GM18867 (cell line): ENCODE measurements around the gene PDE10A.

Source experiments
- ATAC-seq: cut with Tn5 transposase; IDR thresholded peaks from one replicate; pipeline ENCODE4 v1.9.1; 2021; ENCODE audit warnings: mild to moderate bottlenecking, moderate library complexity; ENCODE audit not compliant: unreplicated experiment

Gene PDE10A

DNA sequence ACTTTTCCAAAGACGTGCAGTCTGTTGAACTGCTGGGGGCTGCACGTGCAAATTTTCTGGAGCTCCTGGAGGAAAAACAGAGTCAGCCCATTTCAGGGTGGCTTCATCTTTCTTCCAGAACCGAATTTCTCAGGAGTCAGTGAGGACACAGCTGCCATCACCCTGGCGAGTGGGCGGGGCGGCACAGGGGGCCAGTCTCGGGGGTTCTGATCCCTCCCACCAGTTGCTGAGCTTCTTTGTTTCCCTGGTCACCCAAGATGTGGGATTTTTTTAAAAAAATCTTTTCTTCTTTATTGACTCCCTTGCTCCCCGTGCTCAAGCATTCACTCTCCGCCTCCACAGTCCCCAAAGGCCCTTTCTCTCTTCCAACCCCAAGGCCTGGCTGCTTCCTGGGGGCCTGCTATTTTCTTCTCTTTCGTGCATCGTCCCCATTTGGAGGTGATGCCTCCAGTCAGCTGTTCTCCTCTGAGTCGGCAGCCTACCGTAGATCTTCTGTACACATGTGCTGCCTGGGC lies 362.6 kb downstream of the PDE10A start:
- ATAC-seq = no peak

DNA sequence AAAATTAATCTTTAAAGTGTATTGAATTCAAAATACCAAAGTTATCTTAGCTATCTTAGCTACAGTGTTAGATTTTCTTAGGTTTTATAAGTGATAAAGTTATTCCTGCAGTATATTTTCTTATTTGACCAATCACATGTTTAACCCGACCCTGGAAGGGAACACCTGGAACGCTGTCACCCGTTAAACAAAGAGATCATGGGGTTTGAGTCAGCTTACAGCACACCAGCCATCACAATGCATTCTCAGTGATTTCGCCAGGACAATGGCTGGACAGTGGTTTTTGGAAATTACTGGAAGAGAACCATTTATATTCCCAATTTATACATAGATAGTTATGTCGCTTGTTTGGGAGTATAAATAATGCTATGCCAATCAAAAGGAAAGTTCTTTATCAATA lies 364.2 kb downstream of the PDE10A start:
- no peak for ATAC-seq

DNA sequence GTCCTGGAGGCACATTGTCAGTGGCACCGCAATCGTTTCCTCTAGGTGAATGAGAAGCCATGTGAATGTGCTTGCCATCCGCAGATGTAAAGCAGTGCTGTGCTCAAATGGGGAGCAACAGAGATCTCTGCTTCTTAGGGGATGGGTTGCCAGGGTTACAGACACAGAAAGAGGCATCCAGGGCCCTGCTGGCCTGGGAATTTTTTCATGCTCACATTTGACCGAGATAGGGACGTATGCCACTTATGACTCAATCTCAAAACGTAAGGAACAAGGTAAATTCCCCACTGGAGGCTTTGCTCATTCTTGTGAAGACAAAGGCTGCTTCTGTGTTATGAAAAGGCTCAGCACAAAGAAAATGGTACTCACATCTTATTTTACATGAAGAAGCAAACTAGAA lies 364.6 kb downstream of the PDE10A start:
- no peak for ATAC-seq

DNA sequence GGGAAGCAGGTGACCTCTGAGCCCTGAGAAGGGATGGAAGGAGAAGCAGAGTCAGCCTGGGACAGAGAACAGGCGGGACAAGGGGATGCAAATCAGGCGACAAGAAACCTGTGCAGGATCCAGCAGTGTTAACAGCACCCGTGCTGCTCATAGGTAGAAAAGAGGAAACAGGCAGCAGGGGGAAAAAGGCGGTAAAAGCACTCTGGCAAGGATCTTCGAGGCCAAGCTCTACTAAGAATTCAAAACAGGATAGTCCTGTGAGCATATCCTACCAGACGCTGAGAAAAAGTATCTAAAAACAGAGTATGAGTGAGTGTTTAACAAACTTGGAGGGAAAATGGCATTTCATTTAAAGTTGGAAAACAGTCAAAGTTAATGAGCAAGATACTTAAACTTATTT lies 370.4 kb downstream of the PDE10A start:
- no peak for ATAC-seq
